GM23248 (cell line): ENCODE measurements around the gene EPHA2. TPM values are rescaled to one million over a fixed set of nuclear protein-coding genes. Genes with fewer than 3 reads are reported as not detected.

Source experiments
- DNase-seq: peaks from one replicate; pipeline ENCODE4 v3.0.0-alpha.2; 2015
- H2AFZ ChIP-seq: fragments of 200-600 bp; sonication (generic); 2 replicates; pipeline ENCODE4 v1.6.1; 2016; ENCODE audit warnings: antibody characterized with exemption
- H3F3A ChIP-seq: fragments of 200-600 bp; sonication (generic); 2 replicates; pipeline ENCODE4 v1.6.1; 2016; ENCODE audit warnings: mild to moderate bottlenecking, antibody characterized with exemption, mixed run types; ENCODE audit not compliant: insufficient read depth
- H3K27ac ChIP-seq: fragments of 200-600 bp; sonication (generic); 2 replicates; pipeline ENCODE4 v1.5.1; 2016; ENCODE audit warnings: mild to moderate bottlenecking
- H3K27me3 ChIP-seq: fragments of 200-600 bp; sonication (generic); replicated peaks from 2 replicates; pipeline ENCODE4 v1.6.1; 2016; ENCODE audit warnings: mild to moderate bottlenecking; ENCODE audit not compliant: insufficient read depth
- H3K36me3 ChIP-seq: fragments of 200-600 bp; sonication (generic); 2 replicates; pipeline ENCODE4 v1.6.1; 2016; ENCODE audit warnings: low read depth, mild to moderate bottlenecking
- H3K4me1 ChIP-seq: fragments of 200-600 bp; sonication (generic); 2 replicates; pipeline ENCODE4 v1.6.1; 2016; ENCODE audit warnings: mild to moderate bottlenecking; ENCODE audit not compliant: insufficient read depth
- H3K4me2 ChIP-seq: fragments of 200-600 bp; sonication (generic); one replicate; pipeline ENCODE4 v1.6.1; 2016; ENCODE audit warnings: mild to moderate bottlenecking; ENCODE audit not compliant: unreplicated experiment
- H3K4me3 ChIP-seq: fragments of 200-600 bp; sonication (generic); 2 replicates; pipeline ENCODE4 v1.5.1; 2016; ENCODE audit warnings: mild to moderate bottlenecking
- H3K79me2 ChIP-seq: fragments of 200-600 bp; sonication (generic); 2 replicates; pipeline ENCODE4 v1.6.1; 2016; ENCODE audit warnings: mild to moderate bottlenecking; ENCODE audit not compliant: insufficient read depth
- H3K9ac ChIP-seq: fragments of 200-600 bp; sonication (generic); 2 replicates; pipeline ENCODE4 v1.6.1; 2016; ENCODE audit warnings: mild to moderate bottlenecking
- H3K9me2 ChIP-seq: fragments of 200-600 bp; sonication (generic); 2 replicates; pipeline ENCODE4 v1.6.1; 2016; ENCODE audit warnings: mixed run types, mild to moderate bottlenecking, moderate library complexity; ENCODE audit not compliant: insufficient read depth
- H3K9me3 ChIP-seq: fragments of 200-600 bp; sonication (generic); one replicate; pipeline ENCODE4 v1.6.1; 2017; ENCODE audit warnings: low read depth
- H4K20me1 ChIP-seq: fragments of 200-600 bp; sonication (generic); 2 replicates; pipeline ENCODE4 v1.6.0; 2016; ENCODE audit not compliant: insufficient read depth
- EZH2 ChIP-seq: fragments of 200-600 bp; sonication (generic); IDR thresholded peaks from 2 replicates; pipeline ENCODE4 v1.6.1; 2018; ENCODE audit warnings: antibody characterized with exemption, mild to moderate bottlenecking; ENCODE audit not compliant: insufficient read depth, poor library complexity, severe bottlenecking
- EZH2phosphoT487 ChIP-seq: fragments of 200-600 bp; sonication (generic); IDR thresholded peaks from 2 replicates; pipeline ENCODE4 v1.6.1; 2018; ENCODE audit warnings: antibody characterized with exemption, moderate library complexity, mild to moderate bottlenecking, low read depth; ENCODE audit not compliant: insufficient read depth
- WGBS, 2 experiments: methylation state at CpG; one replicate each; pipeline ENCODE4 v1.1.6; 2015 to 2017; ENCODE audit warnings: low lambda C conversion rate in 2 of 2, low coverage in 1 of 2; ENCODE audit errors: missing lambda C conversion rate in 2 of 2; 5-methylcytosine and 5-hydroxymethylcytosine counted together
- in situ Hi-C: fragments of 300-500 bp; cut with MboI; formaldehyde crosslinking; loops from 2 replicates; pipeline ENCODE4 v1.15.0; 2020
- polyA plus RNA-seq: library from polyadenylated mRNA; unstranded; fragments of >200 nt; fragmentation: Nextera tagmentation; extraction: Ambion mirVana; gene quantifications from 2 replicates; pipeline ENCODE4 v1.2.1, GENCODE V29; 2016
- total RNA-seq: library from RNA; depleted of rRNA; stranded (reverse); fragments of >200 nt; shearing (Covaris generic); gene quantifications from 2 replicates; pipeline ENCODE4 v1.2.3, GENCODE V29; 2014

The EPHA2 gene
- total and polyA plus RNA-seq, 2 experiments from 2014 or later = 8.8 to 21.7 TPM

DNA sequence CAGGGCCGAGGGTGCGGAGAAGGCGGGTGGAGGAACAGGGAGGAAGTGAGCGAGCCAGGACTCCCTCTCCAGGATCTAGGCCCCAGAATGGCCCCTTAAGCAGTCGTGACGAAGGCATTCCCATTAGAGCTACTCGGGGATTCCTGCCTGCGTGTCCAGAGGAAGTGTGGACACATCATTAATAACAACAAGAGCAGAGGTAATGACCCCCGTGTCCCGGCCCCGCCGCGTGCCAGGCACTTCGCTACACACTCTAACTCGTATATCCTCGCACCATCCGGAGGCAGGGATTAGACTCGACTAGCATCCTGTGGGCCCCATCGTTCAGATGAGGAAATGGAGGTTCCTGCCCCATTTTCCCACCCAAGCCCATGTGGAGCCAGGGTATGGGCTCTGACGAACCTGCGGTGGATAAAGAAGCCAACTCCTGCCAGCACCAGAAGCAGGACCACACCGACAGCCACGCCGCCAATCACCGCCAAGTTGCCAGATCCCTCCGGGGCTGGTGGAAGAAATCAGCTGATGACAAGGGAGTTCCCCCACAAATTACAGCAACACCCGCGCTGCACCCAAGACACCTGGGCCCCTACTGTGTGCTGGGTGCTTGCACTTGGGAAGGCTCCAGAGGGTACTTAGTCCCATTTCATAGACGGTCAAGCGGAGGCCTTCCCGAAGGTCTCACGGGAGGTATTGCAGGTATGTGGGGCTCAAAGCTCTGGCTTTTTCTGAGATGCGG is 21.6 kb downstream of the EPHA2 start:
- WGBS, 2 experiments = 91 to 95% methylated on average over 31 to 33 of the region's 33 CpGs
- H3K4me2 ChIP-seq = no peak overlapping the region

DNA sequence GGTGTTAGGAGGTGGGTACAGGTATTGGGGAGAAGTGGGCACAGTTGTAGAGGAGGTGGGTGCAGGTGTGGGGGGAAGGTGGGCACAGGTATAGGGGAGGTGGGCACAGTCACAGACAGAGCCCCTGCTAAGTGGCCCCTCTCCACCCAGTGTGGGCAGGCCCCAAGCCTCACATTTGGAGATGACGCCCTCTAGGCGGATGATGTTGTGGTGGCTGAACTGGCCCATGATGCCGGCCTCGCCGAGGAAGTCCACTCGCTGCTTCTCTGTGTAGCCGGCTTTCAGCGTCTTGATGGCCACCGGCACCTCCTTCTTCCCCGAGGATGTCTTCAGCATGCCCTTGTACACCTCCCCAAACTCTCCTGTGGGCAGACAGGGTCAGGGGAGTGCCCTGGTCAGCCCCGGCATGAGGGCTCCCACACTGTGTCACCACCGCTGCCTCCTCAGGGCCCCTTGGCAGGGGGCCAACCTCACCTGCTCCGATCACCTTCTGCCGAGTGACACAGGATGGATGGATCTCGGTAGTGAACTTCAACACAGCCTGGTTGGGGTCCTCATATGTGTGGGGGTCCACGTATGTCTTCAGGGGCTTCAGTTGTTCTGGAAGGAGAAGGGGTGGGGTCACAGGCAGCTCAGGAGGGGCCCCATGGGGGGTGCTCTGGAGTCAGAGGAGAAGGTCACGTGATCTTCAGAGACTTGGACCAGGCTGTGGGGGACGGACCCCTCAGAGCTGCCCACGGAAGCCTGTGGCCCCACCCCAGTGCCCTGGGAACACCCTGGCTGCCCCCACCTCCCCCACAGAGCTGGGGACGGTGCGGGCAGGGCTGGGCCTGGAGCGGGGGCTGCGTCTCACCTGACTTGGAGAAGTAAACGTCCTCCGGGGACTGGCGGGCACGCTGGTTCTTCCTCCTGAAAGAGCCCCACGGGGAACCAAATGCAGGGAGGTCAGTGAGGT is 22.6 kb downstream of the EPHA2 start:
- Histone ChIP-seq H3K4me3 (no peak overlapping the region), H4K20me1 (no peaks in the 10 kb centered on the region)
- 92% methylated on average over 19 to 28 of the region's 28 CpGs for WGBS, 2 experiments

More for the DNA sequence above, 21.6 kb downstream of the EPHA2 start:
- no peaks in the 10 kb centered on the region for H3K9me2 ChIP-seq
- no peak overlapping the region for H3K4me3 ChIP-seq
- H3K79me2 ChIP-seq = peaks cover 11% of the 10 kb centered on the region
- no peaks in the 10 kb centered on the region for H3K27me3 ChIP-seq
- no peaks in the 10 kb centered on the region for H4K20me1 ChIP-seq
- no peak overlapping the region for H3K9ac ChIP-seq
- H3K4me1 ChIP-seq = peaks cover 8% of the 10 kb centered on the region
- no peak overlapping the region for H2AFZ ChIP-seq
- H3K27ac ChIP-seq = no peak overlapping the region
- H3K36me3 ChIP-seq = peaks cover 34% of the 10 kb centered on the region
- no peak for DNase-seq
- TF ChIP-seq EZH2 = no peak
- no peak for TF ChIP-seq EZH2phosphoT487
- in situ Hi-C loops = no loop called here
- H3K9me3 ChIP-seq = no peaks in the 10 kb centered on the region
- 0 out of 2 replicates have a peak, but pooled peaks cover under 1% of the 10 kb centered on the region for H3F3A ChIP-seq

DNA sequence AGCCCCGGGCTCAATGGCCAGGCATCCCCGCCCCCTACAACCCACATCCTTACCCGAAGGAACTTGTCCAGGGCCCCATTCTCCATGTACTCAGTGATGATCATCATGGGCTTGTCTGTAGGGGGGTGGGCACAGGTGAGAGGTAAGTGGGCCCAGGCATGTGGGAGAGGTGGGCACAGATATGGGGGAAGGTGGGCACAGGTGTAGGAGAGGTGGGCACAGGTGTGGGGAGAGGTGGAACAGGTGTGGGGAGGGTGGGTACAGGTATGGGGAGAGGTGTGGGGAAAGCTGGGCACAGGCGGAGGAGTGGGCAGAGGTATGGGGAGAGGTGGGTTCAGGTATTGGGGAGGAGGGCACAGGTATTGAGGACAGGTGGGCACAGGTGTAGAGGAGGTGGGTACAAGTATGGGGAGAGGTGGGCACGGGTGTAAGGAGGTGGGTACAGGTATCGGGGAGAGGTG is 23.5 kb downstream of the EPHA2 start:
- DNase-seq = no peak
- no peak overlapping the region for H2AFZ ChIP-seq
- H3F3A ChIP-seq = no peaks in the 10 kb centered on the region
- TF ChIP-seq EZH2phosphoT487 (no peak), EZH2 (no peak)
- no peaks in the 10 kb centered on the region for H3K27me3 ChIP-seq
- H3K4me3 ChIP-seq = no peak overlapping the region
- peaks cover 34% of the 10 kb centered on the region for H3K36me3 ChIP-seq
- in situ Hi-C loops = no loop called here
- WGBS, 2 experiments = 94 to 96% methylated on average over 4 to 6 of the region's 6 CpGs
- no peak overlapping the region for H3K9ac ChIP-seq
- no peaks in the 10 kb centered on the region for H3K4me1 ChIP-seq
- H3K9me2 ChIP-seq = no peaks in the 10 kb centered on the region
- no peaks in the 10 kb centered on the region for H4K20me1 ChIP-seq
- H3K79me2 ChIP-seq = no peaks in the 10 kb centered on the region
- no peaks in the 10 kb centered on the region for H3K9me3 ChIP-seq
- no peak overlapping the region for H3K4me2 ChIP-seq
- H3K27ac ChIP-seq = no peak overlapping the region

More for the DNA sequence above, 22.6 kb downstream of the EPHA2 start:
- Histone ChIP-seq H3K36me3 (peaks cover 34% of the 10 kb centered on the region), H3K4me2 (no peak overlapping the region), H3K9me2 (no peaks in the 10 kb centered on the region), H3K4me1 (no peaks in the 10 kb centered on the region), H3K9ac (no peak overlapping the region), H3F3A (no peaks in the 10 kb centered on the region), H3K79me2 (peaks cover 1% of the 10 kb centered on the region; the same call in 1 of the 2 replicates), H2AFZ (no peak overlapping the region), H3K27me3 (no peaks in the 10 kb centered on the region), H3K27ac (no peak overlapping the region), H3K9me3 (no peaks in the 10 kb centered on the region)
- TF ChIP-seq EZH2phosphoT487 = no peak
- no peak for TF ChIP-seq EZH2
- no peak for DNase-seq
- in situ Hi-C loops = no loop called here

DNA sequence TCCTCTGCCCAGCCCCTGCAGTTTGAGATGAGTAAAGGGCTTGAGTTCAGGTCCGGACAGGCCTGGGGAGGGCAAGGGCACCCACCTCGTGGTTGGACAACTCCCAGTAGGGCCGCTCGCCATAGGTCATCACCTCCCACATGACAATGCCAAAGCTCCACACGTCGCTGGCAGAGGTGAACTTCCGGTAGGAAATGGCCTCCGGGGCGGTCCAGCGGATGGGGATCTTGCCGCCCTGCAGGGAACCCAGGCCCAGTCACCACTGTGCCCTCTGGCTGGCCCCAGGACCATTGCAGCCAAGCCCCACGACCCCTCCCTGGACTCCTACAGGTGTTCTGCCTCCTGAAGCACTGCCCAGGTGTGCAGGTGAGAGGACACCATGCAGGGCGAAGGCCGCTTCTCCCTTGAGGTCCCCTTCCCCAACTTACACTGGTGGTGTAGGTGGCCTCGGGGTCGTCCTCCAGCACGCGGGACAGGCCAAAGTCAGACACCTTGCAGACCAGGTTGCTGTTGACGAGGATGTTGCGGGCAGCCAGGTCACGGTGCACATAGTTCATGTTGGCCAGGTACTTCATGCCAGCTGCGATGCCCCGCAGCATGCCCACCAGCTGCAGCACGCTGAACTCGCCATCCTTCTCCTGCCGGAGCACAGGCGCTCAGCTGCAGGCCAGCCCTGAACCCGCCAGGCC is 24.1 kb downstream of the EPHA2 start:
- no peaks in the 10 kb centered on the region for H3F3A ChIP-seq
- H2AFZ ChIP-seq = no peak overlapping the region
- no peak overlapping the region for H3K4me3 ChIP-seq
- H3K4me2 ChIP-seq = no peak overlapping the region
- in situ Hi-C loops = no loop called here
- H3K9ac ChIP-seq = no peak overlapping the region
- DNase-seq = no peak
- no peak overlapping the region for H3K27ac ChIP-seq
- no peaks in the 10 kb centered on the region for H3K27me3 ChIP-seq
- 96 to 98% methylated on average over 27 of the region's 28 CpGs for WGBS, 2 experiments
- no peaks in the 10 kb centered on the region for H3K79me2 ChIP-seq
- H3K36me3 ChIP-seq = peaks cover 34% of the 10 kb centered on the region
- H3K4me1 ChIP-seq = no peaks in the 10 kb centered on the region
- H3K9me3 ChIP-seq = no peaks in the 10 kb centered on the region
- TF ChIP-seq EZH2phosphoT487 (no peak), EZH2 (no peak)
- no peaks in the 10 kb centered on the region for H3K9me2 ChIP-seq
- no peaks in the 10 kb centered on the region for H4K20me1 ChIP-seq
